Hematopoietic multipotent progenitor cell (in vitro differentiated cells): ENCODE data around the gene CDK14. TPM values are rescaled to one million over a fixed set of nuclear protein-coding genes. Genes with fewer than 3 reads are reported as not detected.
"Not testable (repeated sequence)": the region's sequence is repeated elsewhere in the genome, so short reads cannot be mapped to it uniquely, and the experiment has no call there.

Experiments used
- DNase-seq, 3 donors: peaks; one replicate each; pipeline ENCODE4 v3.0.0-alpha.2; 2011 to 2015; ENCODE audit warnings: low read depth in 2 of 3, low spot score in 2 of 3
- total RNA-seq: library from RNA; depleted of rRNA; stranded (reverse); fragments of >200 nt; gene quantifications from one replicate; pipeline ENCODE4 v1.2.3, GENCODE V29; 2012

CDK14 gene
- total RNA-seq, 1 donor = 7.5 TPM

- DNase-seq = no peak
These were observed 29.9 kb downstream of the CDK14 start for GRCh38 chr7:90626013-90626412.

DNA sequence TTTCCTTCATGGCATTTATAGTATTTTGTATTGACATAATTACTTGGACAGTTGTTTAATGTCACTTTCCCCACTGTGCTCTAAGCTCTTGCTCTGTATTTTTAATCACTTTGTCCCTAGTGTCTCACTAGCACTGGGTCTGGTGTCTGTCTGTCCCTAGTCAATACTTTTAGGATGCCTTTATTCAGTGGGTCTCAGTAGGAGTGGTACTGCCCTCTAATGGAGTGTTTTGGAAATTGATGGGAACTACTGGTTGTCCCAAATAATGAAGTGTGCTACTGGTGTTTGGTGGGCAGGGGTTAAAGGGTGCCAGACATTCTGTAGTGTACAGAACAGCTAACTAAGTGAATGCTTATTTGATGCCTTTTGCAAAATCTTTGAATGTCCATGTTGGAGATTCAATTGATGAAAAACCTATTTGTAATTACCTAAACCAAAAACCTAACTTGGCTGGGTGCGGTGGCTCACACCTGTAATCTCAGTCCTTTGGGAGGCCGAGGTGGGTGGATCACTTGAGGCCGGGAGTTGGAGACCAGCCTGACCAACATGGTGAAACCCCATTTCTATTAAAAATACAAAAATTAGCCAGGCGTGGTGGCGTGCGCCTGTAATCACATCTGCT is 33.3 kb downstream of the CDK14 start:
- peak in 2 of 3 donors; percentile 62 to 86 for DNase-seq

GRCh38 chr7:90631502-90631901 is 35.4 kb downstream of the CDK14 start:
- DNase-seq = no peak

DNA sequence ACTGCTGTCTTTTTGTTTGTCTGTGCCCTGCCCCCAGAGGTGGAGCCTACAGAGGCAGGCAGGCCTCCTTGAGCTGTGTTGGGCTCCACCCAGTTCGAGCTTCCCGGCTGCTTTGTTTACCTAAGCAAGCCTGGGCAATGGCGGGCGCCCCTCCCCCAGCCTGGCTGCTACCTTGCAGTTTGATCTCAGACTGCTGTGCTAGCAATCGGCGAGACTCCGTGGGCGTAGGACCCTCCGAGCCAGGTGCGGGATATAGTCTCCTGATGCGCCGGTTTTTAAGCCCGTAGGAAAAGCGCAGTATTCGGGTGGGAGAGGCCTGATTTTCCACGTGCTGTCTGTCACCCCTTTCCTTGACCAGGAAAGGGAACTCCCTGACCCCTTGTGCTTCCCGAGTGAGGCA is 43.6 kb downstream of the CDK14 start:
- not testable (repeated sequence) for DNase-seq

DNA sequence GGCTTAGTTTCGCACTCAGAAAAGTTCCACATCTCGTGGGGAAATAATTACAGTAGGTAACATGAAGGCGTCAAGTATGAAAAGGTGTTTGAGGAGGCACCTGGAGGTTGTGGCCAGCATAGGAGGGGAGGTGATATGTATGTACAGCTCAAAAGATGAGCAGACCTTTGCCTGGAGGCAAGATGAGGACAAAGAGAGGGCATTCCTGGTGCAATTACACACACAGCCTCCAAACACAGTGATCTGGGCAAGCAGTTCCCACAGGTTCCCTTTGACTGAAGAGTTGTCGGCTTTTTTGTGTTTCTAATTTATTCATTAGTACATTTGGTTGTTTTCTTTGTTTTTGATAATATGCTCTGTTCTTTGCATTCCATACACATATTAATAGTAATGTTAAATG is 46.9 kb downstream of the CDK14 start:
- no peak for DNase-seq

- no peak for DNase-seq
These were observed 49.7 kb downstream of the CDK14 start for GRCh38 chr7:90645784-90646183.

- DNase-seq = no peak
These were observed 52.0 kb downstream of the CDK14 start for GRCh38 chr7:90648107-90648506.

DNA sequence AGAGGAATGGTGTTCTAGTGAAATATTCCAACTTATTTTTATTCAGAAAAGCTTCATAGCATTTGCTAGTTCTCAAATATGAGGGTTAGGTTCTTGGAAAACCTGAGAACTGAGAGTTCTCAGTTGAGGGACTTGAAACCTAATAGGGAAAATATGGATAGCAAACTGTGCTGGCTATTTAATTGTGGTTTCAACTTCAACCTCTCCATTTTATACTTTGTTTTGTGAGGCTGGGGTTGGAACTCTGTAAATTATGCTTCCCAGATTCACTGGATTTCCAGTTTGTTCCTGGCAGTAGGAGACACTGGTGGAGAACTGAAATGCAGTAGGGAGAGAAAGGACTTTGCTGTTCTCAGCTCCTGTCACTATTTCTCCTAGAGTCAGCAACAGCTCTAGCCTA is 52.7 kb downstream of the CDK14 start:
- no peak for DNase-seq

- no peak for DNase-seq
These were observed 58.8 kb downstream of the CDK14 start for GRCh38 chr7:90654718-90655427.

GRCh38 chr7:90655566-90655965 is 59.4 kb downstream of the CDK14 start:
- DNase-seq = no peak

GRCh38 chr7:90657481-90657880 is 61.4 kb downstream of the CDK14 start:
- no peak for DNase-seq

DNA sequence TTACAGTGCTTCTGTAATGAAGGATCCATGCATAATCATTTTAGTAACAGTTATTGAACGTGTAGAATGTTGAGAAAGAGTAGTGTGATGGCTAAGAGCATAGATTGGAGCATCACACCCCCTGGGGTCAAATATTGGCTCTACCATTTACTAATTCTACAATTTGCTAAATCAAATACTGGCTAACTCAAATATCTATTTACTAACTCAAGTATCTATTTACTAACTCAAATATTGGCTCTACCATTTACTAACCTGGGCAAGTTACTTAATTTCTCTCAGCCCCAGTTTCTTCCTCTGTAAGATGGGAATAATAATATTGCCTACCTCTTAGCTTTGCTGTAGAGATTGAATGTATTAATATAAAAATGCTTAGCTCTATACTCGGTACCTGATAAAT is 64.0 kb downstream of the CDK14 start:
- DNase-seq = no peak

GRCh38 chr7:90660819-90661218 is 64.7 kb downstream of the CDK14 start:
- DNase-seq = no peak

GRCh38 chr7:90661290-90662151 is 65.4 kb downstream of the CDK14 start:
- DNase-seq = no peak

DNA sequence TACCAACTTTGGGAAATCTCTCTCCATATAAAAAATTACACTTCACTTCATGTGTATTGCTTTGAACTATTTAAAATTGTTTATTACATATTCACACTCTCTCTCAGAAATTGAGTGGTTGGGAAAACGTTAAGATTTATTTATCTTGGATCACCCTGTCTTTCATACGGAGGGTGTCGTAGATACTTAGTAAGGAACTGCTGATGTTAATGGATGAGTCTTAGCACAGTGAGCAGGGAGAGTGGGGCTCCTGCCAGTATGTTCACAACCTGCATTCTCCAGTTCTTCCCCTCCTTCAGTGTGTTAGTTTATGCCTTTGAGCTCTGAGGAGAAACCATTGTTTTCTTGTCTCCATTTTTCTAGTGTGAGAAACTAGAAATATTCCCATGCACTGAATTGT is 67.1 kb downstream of the CDK14 start:
- no peak for DNase-seq

DNA sequence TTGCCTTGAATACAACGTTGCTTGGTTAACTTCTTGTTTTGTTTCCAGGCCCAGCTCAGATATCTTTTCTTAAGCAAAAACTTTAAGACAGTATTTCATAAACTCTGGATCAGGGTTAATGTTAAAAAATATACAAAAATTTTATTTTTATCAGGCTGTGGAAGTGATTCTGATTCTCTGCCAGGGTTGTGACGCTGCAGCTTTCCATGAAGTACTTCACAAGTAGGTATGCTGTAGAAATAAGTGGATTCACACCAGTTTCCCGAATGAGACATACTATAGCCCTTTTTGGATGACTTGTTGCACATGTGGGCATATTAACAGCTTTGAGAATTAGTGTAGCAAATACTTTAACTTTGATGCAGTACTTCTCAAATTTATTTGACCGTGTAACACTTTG is 70.1 kb downstream of the CDK14 start:
- no peak for DNase-seq

DNA sequence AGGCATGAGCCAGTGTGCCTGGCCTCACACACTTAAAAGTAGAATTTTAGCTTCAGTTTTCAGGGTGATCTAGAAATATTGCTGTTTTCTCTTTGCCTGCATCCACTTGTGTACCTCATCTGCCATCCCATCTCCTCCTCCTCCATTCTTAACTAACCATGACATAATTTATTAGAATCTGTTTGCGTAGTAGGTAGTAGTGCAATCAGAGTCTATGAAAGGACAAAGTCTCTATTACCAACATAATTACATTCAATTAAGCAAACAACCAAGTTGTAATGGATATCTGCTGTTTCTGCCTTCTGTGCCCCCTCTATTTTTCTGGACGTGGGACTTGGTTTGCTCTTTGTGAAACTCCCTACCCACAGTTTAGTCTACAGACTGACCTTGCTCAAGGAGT is 72.9 kb downstream of the CDK14 start:
- DNase-seq = no peak

GRCh38 chr7:90669492-90669891 is 73.4 kb downstream of the CDK14 start:
- no peak for DNase-seq

- no peak for DNase-seq
These were observed 75.5 kb downstream of the CDK14 start for GRCh38 chr7:90671571-90671970.

GRCh38 chr7:90672210-90672609 is 76.1 kb downstream of the CDK14 start:
- no peak for DNase-seq

DNA sequence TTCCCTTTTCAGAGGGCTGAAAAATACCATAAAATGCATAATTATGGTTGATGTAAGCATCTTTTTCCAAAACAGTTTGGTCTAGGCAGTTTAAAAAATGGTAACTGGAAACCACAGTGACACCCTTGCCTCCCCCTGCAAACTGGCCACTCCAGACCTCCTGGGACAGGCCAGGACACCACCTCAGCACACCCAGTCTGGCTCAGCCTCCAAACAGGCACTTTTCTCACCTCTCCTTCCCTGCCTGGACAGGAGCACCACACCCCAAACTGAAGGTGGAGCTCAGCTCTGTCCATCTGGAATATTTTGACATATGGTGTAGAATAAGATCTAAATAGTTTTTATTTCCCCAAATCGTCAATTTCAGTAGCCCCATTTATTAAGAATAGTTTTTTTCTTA is 78.5 kb downstream of the CDK14 start:
- DNase-seq = no peak

- no peak for DNase-seq
These were observed 79.9 kb downstream of the CDK14 start for GRCh38 chr7:90675982-90676381.
